ENCODE measurements around the gene LTK. TPM values are rescaled to one million over a fixed set of nuclear protein-coding genes. Genes with fewer than 3 reads are reported as not detected.

The LTK gene
- total and polyA plus RNA-seq, 12 donors, result 0.12 to 2.3 (median 0.66) TPM

GRCh38 chr15:41464889-41465580, 48.6 kb downstream of the LTK start:
- no peak for TF ChIP-seq POLR2A (IDR thresholded peaks at IDR 0.05)
- no peak for TF ChIP-seq CTCF (IDR thresholded peaks at IDR 0.05)
- H3K9me3 ChIP-seq (replicated peaks in 1 of 3), result no peaks in the 10 kb centered on the region
- peaks cover 4 to 14% of the 10 kb centered on the region in 2 donors for H3K4me1 ChIP-seq (replicated peaks in 1 of 2)
- peak in 6 of 7 donors; percentile 59 to 71 (median 68) for DNase-seq
- H3K4me3 ChIP-seq, result no peak overlapping the region
- peaks cover 0 to 47% of the 10 kb centered on the region in 2 donors for H3K36me3 ChIP-seq (replicated peaks in 1 of 2)
- H3K27ac ChIP-seq, result peak overlapping the region in 3 of 5 donors; percentile 33 to 49 (median 42)
- intact Hi-C loops (cut with DNase I), result no loop called here
- 47 to 61% (median 58%) methylated on average over 9 of the region's 9 CpGs for WGBS, 4 donors
- no peaks in the 10 kb centered on the region for H3K27me3 ChIP-seq

- H3K9me3 ChIP-seq (replicated peaks in 1 of 3), result no peaks in the 10 kb centered on the region
- no peaks in the 10 kb centered on the region for H3K27me3 ChIP-seq
- H3K36me3 ChIP-seq (replicated peaks in 1 of 2), result peaks cover 0 to 47% of the 10 kb centered on the region in 2 donors
- TF ChIP-seq CTCF (IDR thresholded peaks at IDR 0.05) (no peak), POLR2A (IDR thresholded peaks at IDR 0.05) (no peak)
- no peak overlapping the region for H3K4me3 ChIP-seq
- intact Hi-C loops (cut with DNase I), result no loop called here
- peaks cover 6 to 27% of the 10 kb centered on the region in 2 donors for H3K4me1 ChIP-seq (replicated peaks in 1 of 2)
- DNase-seq, result no peak
- H3K27ac ChIP-seq, result peak overlapping the region in 1 of 5 donors; percentile 21
- WGBS, 4 donors, result 68 to 83% (median 77%) methylated on average over 4 of the region's 4 CpGs
Observed at GRCh38 chr15:41462084-41462795, 51.4 kb downstream of the LTK start.

Other genes starting within 250 kb of the LTK start
- 1 to 10 TPM in 8 of 9 donors, under 1 TPM in 1; 0.28 to 8.2 (median 2.8) TPM for gene OIP5, start 181.2 kb downstream of the LTK start, total RNA-seq
- gene OIP5, start 181.2 kb downstream of the LTK start, polyA plus RNA-seq, result 1 to 10 TPM in 2 of 3 donors, under 1 TPM in 1; 0.57 to 1.9 (median 1.1) TPM
- 10 to 100 TPM in 8 of 9 donors, 1 to 10 TPM in 1; 6.5 to 74.3 (median 30.0) TPM for gene NUSAP1, start 180.9 kb downstream of the LTK start, total RNA-seq
- 10 to 100 TPM; 12.8 to 19.5 (median 18.6) TPM for gene NUSAP1, start 180.9 kb downstream of the LTK start, polyA plus RNA-seq
- gene NDUFAF1, start 111.3 kb downstream of the LTK start, total RNA-seq, result 10 to 100 TPM; 24.4 to 72.4 (median 44.4) TPM
- gene NDUFAF1, start 111.3 kb downstream of the LTK start, polyA plus RNA-seq, result 10 to 100 TPM; 21.1 to 78.8 (median 41.1) TPM
- gene RTF1, start 96.7 kb downstream of the LTK start, total RNA-seq, result 10 to 100 TPM; 24.0 to 53.7 (median 36.0) TPM
- 10 to 100 TPM; 40.1 to 49.5 (median 40.2) TPM for gene RTF1, start 96.7 kb downstream of the LTK start, polyA plus RNA-seq
- 10 to 100 TPM in 8 of 9 donors, 1 to 10 TPM in 1; 3.9 to 33.0 (median 13.5) TPM for gene ITPKA, start 20.0 kb downstream of the LTK start, total RNA-seq
- gene ITPKA, start 20.0 kb downstream of the LTK start, polyA plus RNA-seq, result 10 to 100 TPM in 2 of 3 donors, under 1 TPM in 1; 0.73 to 20.4 (median 17.1) TPM
- 10 to 100 TPM; 13.9 to 44.5 (median 31.6) TPM for gene RPAP1, start 30.4 kb upstream of the LTK start, total RNA-seq
- gene RPAP1, start 30.4 kb upstream of the LTK start, polyA plus RNA-seq, result 10 to 100 TPM; 13.0 to 25.3 (median 15.6) TPM
- gene TYRO3, start 45.4 kb upstream of the LTK start, total RNA-seq, result 10 to 100 TPM in 7 of 9 donors, 1 to 10 TPM in 2; 9.0 to 44.6 (median 18.1) TPM
- 10 to 100 TPM in 2 of 3 donors, 1 to 10 TPM in 1; 8.8 to 19.0 (median 12.3) TPM for gene TYRO3, start 45.4 kb upstream of the LTK start, polyA plus RNA-seq
- 10 to 100 TPM; 22.0 to 56.8 (median 40.2) TPM for gene MGA, start 146.6 kb upstream of the LTK start, total RNA-seq
- gene MGA, start 146.6 kb upstream of the LTK start, polyA plus RNA-seq, result 10 to 100 TPM in 1 of 3 donors, 1 to 10 TPM in 2; 2.6 to 14.8 (median 6.0) TPM

Measured in adrenal gland (tissue), 12 donors.